ENCODE data around the gene OR2V2. TPM values are rescaled to one million over a fixed set of nuclear protein-coding genes. Genes with fewer than 3 reads are reported as not detected.
"Not testable (repeated sequence)": the region's sequence is repeated elsewhere in the genome, so short reads cannot be mapped to it uniquely, and the experiment has no call there.

Gene OR2V2
- total RNA-seq, 2 donors from 2014 or later: not detected

GRCh38 chr5:181171782-181172181, 24.4 kb downstream of the OR2V2 start:
- DNase-seq (ENCODE audit: low spot score): no peak
- ATAC-seq (ENCODE audit: insufficient number of reproducible peaks, low FRiP score, low read depth): no peak
- no peaks in the 10 kb centered on the region for H3K9me3 ChIP-seq
- no peaks in the 10 kb centered on the region for H3K36me3 ChIP-seq
- H3K27ac ChIP-seq: no peak overlapping the region
- H3K4me3 ChIP-seq: no peak overlapping the region
- peaks cover 0 to 12% of the 10 kb centered on the region in 2 donors for H3K4me1 ChIP-seq (ENCODE audit: control insufficient read depth in 1 of 2, low read depth in 2 of 2)
- TF ChIP-seq, protein P1, sequence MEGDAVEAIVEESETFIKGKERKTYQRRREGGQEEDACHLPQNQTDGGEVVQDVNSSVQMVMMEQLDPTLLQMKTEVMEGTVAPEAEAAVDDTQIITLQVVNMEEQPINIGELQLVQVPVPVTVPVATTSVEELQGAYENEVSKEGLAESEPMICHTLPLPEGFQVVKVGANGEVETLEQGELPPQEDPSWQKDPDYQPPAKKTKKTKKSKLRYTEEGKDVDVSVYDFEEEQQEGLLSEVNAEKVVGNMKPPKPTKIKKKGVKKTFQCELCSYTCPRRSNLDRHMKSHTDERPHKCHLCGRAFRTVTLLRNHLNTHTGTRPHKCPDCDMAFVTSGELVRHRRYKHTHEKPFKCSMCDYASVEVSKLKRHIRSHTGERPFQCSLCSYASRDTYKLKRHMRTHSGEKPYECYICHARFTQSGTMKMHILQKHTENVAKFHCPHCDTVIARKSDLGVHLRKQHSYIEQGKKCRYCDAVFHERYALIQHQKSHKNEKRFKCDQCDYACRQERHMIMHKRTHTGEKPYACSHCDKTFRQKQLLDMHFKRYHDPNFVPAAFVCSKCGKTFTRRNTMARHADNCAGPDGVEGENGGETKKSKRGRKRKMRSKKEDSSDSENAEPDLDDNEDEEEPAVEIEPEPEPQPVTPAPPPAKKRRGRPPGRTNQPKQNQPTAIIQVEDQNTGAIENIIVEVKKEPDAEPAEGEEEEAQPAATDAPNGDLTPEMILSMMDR (IDR thresholded peaks at IDR 0.05): no peak
- H3K27me3 ChIP-seq (replicated peaks; ENCODE audit: insufficient read depth): peaks cover 26% of the 10 kb centered on the region

- H3K27ac ChIP-seq: no peak overlapping the region
- no peaks in the 10 kb centered on the region for H3K9me3 ChIP-seq
- peaks cover 0 to 12% of the 10 kb centered on the region in 2 donors for H3K4me1 ChIP-seq (ENCODE audit: control insufficient read depth in 1 of 2, low read depth in 2 of 2)
- peaks cover 26% of the 10 kb centered on the region for H3K27me3 ChIP-seq (replicated peaks; ENCODE audit: insufficient read depth)
- H3K4me3 ChIP-seq: peak overlapping the region; percentile 23
- TF ChIP-seq, protein P1 (IDR thresholded peaks at IDR 0.05): peak; percentile 19
- ATAC-seq (ENCODE audit: insufficient number of reproducible peaks, low FRiP score, low read depth) (no peak), DNase-seq (ENCODE audit: low spot score) (no peak)
- no peaks in the 10 kb centered on the region for H3K36me3 ChIP-seq
These were observed 25.6 kb downstream of the OR2V2 start for GRCh38 chr5:181173027-181173419.

GRCh38 chr5:181173420-181174342, 26.3 kb downstream of the OR2V2 start:
- H3K36me3 ChIP-seq: no peaks in the 10 kb centered on the region
- H3K9me3 ChIP-seq: no peaks in the 10 kb centered on the region
- peak overlapping the region; percentile 23 for H3K4me3 ChIP-seq
- peaks cover 22% of the 10 kb centered on the region for H3K27me3 ChIP-seq (replicated peaks; ENCODE audit: insufficient read depth)
- peaks cover 0 to 12% of the 10 kb centered on the region in 2 donors for H3K4me1 ChIP-seq (ENCODE audit: control insufficient read depth in 1 of 2, low read depth in 2 of 2)
- no peak overlapping the region for H3K27ac ChIP-seq
- TF ChIP-seq, protein P1 (IDR thresholded peaks at IDR 0.05): no peak
- no peak for ATAC-seq (ENCODE audit: insufficient number of reproducible peaks, low FRiP score, low read depth)
- no peak for DNase-seq (ENCODE audit: low spot score)

DNA sequence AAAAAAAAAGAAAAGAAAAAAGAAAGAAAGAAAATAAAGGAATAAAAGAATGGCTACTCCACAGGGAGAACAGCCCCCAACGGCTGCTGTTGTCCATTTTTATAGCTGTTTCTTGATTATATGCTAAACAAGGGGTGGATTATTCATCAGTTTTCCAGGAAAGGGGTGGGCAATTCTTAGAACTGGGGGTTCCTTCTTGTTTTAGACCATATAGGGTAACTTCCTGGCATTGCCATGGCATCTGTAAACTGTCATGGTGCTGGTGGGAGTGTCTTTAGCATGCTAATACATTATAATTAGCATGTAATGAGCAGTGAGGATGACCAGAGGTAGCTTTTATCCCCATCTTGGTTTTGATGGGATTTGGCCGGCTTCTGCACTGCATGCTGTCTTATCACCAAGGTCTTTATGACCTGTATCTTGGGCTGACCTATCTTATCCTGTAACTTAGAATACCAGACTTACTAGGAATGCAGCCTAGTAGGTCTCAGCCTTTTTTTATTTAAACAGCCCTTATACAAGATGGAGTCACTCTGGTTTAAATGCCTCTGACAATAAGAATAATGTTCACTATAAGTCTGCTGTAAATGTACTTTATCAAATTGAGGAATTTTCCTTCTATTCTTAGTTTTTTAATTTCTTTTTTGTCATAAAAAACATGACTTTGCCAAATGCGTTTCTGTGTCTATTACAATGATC, 29.0 kb downstream of the OR2V2 start:
- ATAC-seq (ENCODE audit: insufficient number of reproducible peaks, low FRiP score, low read depth) (no peak), DNase-seq (ENCODE audit: low spot score) (no peak)
- TF ChIP-seq, protein P1 (IDR thresholded peaks at IDR 0.05): no peak
- H3K27ac ChIP-seq: no peak overlapping the region
- no peak overlapping the region for H3K4me3 ChIP-seq
- H3K9me3 ChIP-seq: no peaks in the 10 kb centered on the region
- peaks cover 0 to 7% of the 10 kb centered on the region in 2 donors for H3K4me1 ChIP-seq (ENCODE audit: control insufficient read depth in 1 of 2, low read depth in 2 of 2)
- no peaks in the 10 kb centered on the region for H3K36me3 ChIP-seq
- H3K27me3 ChIP-seq (replicated peaks; ENCODE audit: insufficient read depth): peaks cover 3% of the 10 kb centered on the region

- not testable (repeated sequence) for H3K27me3 ChIP-seq (replicated peaks; ENCODE audit: insufficient read depth); H3K36me3 ChIP-seq; H3K27ac ChIP-seq; ATAC-seq (ENCODE audit: insufficient number of reproducible peaks, low FRiP score, low read depth); H3K4me1 ChIP-seq (ENCODE audit: control insufficient read depth in 1 of 2, low read depth in 2 of 2); H3K4me3 ChIP-seq; H3K9me3 ChIP-seq; DNase-seq (ENCODE audit: low spot score)
These were observed 30.2 kb downstream of the OR2V2 start for GRCh38 chr5:181177559-181177958.

Measured in thoracic aorta (tissue), 2 donors.